Breast epithelium (tissue), 4 donors: ENCODE results near the gene CRY2. TPM values are rescaled to one million over a fixed set of nuclear protein-coding genes. Genes with fewer than 3 reads are reported as not detected.

Experiments used
- DNase-seq, 2 donors: peaks; one replicate each; pipeline ENCODE4 v3.0.0-alpha.2; 2019; ENCODE audit warnings: low spot score in 2 of 2
- H3K27ac ChIP-seq, 2 donors: fragments of 200-600 bp; sonication (generic) in 1 of 2; one replicate each; pipeline ENCODE4 v1.5.1; 2016 to 2019; ENCODE audit warnings: mild to moderate bottlenecking in 1 of 2
- H3K27me3 ChIP-seq, 2 donors: fragments of 200-600 bp; sonication (generic) in 1 of 2; one replicate each; pipeline versions ENCODE4 v1.5.1 to v1.6.0; 2017 to 2019; ENCODE audit warnings: control low read depth in 1 of 2, mild to moderate bottlenecking in 1 of 2
- H3K36me3 ChIP-seq: fragments of 200-600 bp; one replicate; pipeline ENCODE4 v1.5.1; 2019
- H3K4me1 ChIP-seq, 2 donors: fragments of 200-600 bp; sonication (generic); one replicate each; pipeline ENCODE4 v1.5.1; 2016 to 2019; ENCODE audit warnings: control low read depth in 1 of 2
- H3K4me3 ChIP-seq, 3 donors: fragments of 200-600 bp; sonication (generic); 1 replicate in 2 of 3; 2 replicates in 1 of 3; pipeline ENCODE4 v1.5.1; 2016 to 2019; ENCODE audit warnings: mild to moderate bottlenecking in 3 of 3, moderate library complexity in 2 of 3
- H3K9me3 ChIP-seq, 2 donors: fragments of 200-600 bp; sonication (generic) in 1 of 2; one replicate each; pipeline ENCODE4 v1.5.1; 2016 to 2019; ENCODE audit warnings: control low read depth in 1 of 2
- CTCF ChIP-seq, 3 donors: fragments of 450-650 bp; IDR thresholded peaks; one replicate each; pipeline ENCODE4 v1.5.1; 2016 to 2017; ENCODE audit warnings: antibody characterized with exemption in 3 of 3, mild to moderate bottlenecking in 3 of 3, moderate library complexity in 3 of 3
- POLR2A ChIP-seq: fragments of 450-650 bp; IDR thresholded peaks from one replicate; pipeline ENCODE4 v1.6.1; 2016; ENCODE audit warnings: antibody characterized with exemption, mild to moderate bottlenecking, moderate library complexity
- POLR2AphosphoS5 ChIP-seq, 3 donors: sonication (generic); formaldehyde crosslinking; IDR thresholded peaks; one replicate each; pipeline ENCODE4 v1.6.1; 2017; ENCODE audit warnings: antibody characterized with exemption in 3 of 3
- intact Hi-C: fragments of 100-400 bp; cut with DNase I; formaldehyde crosslinking; loops from one replicate; pipeline ENCODE4 v1.15.1; 2023; ENCODE audit warnings: low total_unique reads
- total RNA-seq, 3 donors: library from RNA; depleted of rRNA; stranded (reverse); fragments of >200 nt; gene quantifications; one replicate each; pipeline ENCODE4 v1.1.0, GENCODE V29; 2016

The CRY2 gene
- total RNA-seq, 3 donors from 2014 or later: 44.2 to 54.1 (median 44.3) TPM

GRCh38 chr11:45857961-45858474 lies 10.7 kb downstream of the CRY2 start:
- intact Hi-C loops: no loop called here
- H3K9me3 ChIP-seq: no peaks in the 10 kb centered on the region
- TF ChIP-seq CTCF (IDR thresholded peaks at IDR 0.05) (no peak), POLR2A (no peak)
- peak overlapping the region; percentile 86 to 87 for H3K27ac ChIP-seq
- no peak overlapping the region for H3K4me3 ChIP-seq
- H3K27me3 ChIP-seq: no peaks in the 10 kb centered on the region
- DNase-seq: peak; percentile 61 to 67
- H3K4me1 ChIP-seq: peaks cover 19 to 32% of the 10 kb centered on the region in 2 donors
- H3K36me3 ChIP-seq: peaks cover 10% of the 10 kb centered on the region

GRCh38 chr11:45858751-45859398 lies 11.6 kb downstream of the CRY2 start:
- H3K4me1 ChIP-seq: peaks cover 19 to 32% of the 10 kb centered on the region in 2 donors
- H3K4me3 ChIP-seq: peak overlapping the region in 1 of 3 donors; percentile 4
- intact Hi-C loops: no loop called here
- no peaks in the 10 kb centered on the region for H3K27me3 ChIP-seq
- peaks cover 10% of the 10 kb centered on the region for H3K36me3 ChIP-seq
- peak overlapping the region; percentile 86 to 87 for H3K27ac ChIP-seq
- TF ChIP-seq POLR2A: no peak
- no peak for TF ChIP-seq POLR2AphosphoS5 (IDR thresholded peaks at IDR 0.05)
- TF ChIP-seq CTCF (IDR thresholded peaks at IDR 0.05): no peak
- DNase-seq: no peak
- H3K9me3 ChIP-seq: no peaks in the 10 kb centered on the region

GRCh38 chr11:45859661-45860140 lies 12.4 kb downstream of the CRY2 start:
- Histone ChIP-seq H3K4me1 (peaks cover 19 to 32% of the 10 kb centered on the region in 2 donors), H3K9me3 (no peaks in the 10 kb centered on the region), H3K27me3 (no peaks in the 10 kb centered on the region), H3K27ac (peak overlapping the region; percentile 86 to 87), H3K36me3 (peaks cover 10% of the 10 kb centered on the region), H3K4me3 (peak overlapping the region in 1 of 3 donors; percentile 4)
- TF ChIP-seq POLR2AphosphoS5 (IDR thresholded peaks at IDR 0.05): peak; percentile 85 to 89 (median 88)
- no peak for TF ChIP-seq POLR2A
- intact Hi-C loops: no loop called here
- DNase-seq: peak; percentile 89 to 93

- no peak for DNase-seq
- TF ChIP-seq CTCF (IDR thresholded peaks at IDR 0.05) (no peak), POLR2AphosphoS5 (IDR thresholded peaks at IDR 0.05) (no peak), POLR2A (no peak)
- H3K4me3 ChIP-seq: no peak overlapping the region
- H3K4me1 ChIP-seq: peaks cover 19 to 32% of the 10 kb centered on the region in 2 donors
- peaks cover 10% of the 10 kb centered on the region for H3K36me3 ChIP-seq
- peak overlapping the region; percentile 86 to 87 for H3K27ac ChIP-seq
- no peaks in the 10 kb centered on the region for H3K27me3 ChIP-seq
- intact Hi-C loops: no loop called here
- H3K9me3 ChIP-seq: no peaks in the 10 kb centered on the region
Measured at GRCh38 chr11:45860348-45860747, 13.1 kb downstream of the CRY2 start.

- DNase-seq: no peak
- Histone ChIP-seq H3K27ac (peak overlapping the region; percentile 86 to 87), H3K36me3 (peaks cover 10% of the 10 kb centered on the region), H3K9me3 (no peaks in the 10 kb centered on the region), H3K4me3 (no peak overlapping the region), H3K27me3 (no peaks in the 10 kb centered on the region), H3K4me1 (peaks cover 19 to 32% of the 10 kb centered on the region in 2 donors)
- no peak for TF ChIP-seq POLR2AphosphoS5 (IDR thresholded peaks at IDR 0.05)
- no peak for TF ChIP-seq CTCF (IDR thresholded peaks at IDR 0.05)
- no peak for TF ChIP-seq POLR2A
- intact Hi-C loops: no loop called here
Measured at GRCh38 chr11:45860764-45861510, 13.7 kb downstream of the CRY2 start.
